Measurements from ENCODE around the gene LORICRIN. TPM values are rescaled to one million over a fixed set of nuclear protein-coding genes. Genes with fewer than 3 reads are reported as not detected.
"Not testable (repeated sequence)": the region's sequence is repeated elsewhere in the genome, so short reads cannot be mapped to it uniquely, and the experiment has no call there.

LORICRIN gene, protein sequence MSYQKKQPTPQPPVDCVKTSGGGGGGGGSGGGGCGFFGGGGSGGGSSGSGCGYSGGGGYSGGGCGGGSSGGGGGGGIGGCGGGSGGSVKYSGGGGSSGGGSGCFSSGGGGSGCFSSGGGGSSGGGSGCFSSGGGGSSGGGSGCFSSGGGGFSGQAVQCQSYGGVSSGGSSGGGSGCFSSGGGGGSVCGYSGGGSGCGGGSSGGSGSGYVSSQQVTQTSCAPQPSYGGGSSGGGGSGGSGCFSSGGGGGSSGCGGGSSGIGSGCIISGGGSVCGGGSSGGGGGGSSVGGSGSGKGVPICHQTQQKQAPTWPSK
- total RNA-seq: not detected in 2 replicates

DNA sequence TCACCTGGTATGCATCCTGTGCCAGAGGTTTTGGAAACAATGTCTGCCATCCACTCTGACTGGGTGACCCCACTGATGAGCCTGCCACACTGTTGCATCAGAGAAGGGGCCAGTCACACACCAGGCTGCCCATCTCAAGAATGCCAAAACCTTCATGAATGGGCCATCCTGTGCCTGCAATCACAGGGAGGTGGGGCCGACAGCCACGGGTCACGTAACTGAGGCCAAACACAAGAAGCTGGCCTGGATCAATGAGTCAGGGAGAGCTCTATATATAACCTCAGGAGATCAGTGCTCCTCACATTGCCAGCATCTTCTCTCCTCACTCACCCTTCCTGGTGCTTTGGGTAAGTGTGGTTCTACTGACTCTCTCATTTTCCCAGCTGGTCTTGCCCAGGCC lies at the start of gene LORICRIN:
Gene LORICRIN (plus strand): TSS at position 301 of the 400 bp plus-strand sequence. CDS start 1,263 bp downstream, outside the sequence.
- DNase-seq (ENCODE audit: low read depth, low spot score): no peak

DNA sequence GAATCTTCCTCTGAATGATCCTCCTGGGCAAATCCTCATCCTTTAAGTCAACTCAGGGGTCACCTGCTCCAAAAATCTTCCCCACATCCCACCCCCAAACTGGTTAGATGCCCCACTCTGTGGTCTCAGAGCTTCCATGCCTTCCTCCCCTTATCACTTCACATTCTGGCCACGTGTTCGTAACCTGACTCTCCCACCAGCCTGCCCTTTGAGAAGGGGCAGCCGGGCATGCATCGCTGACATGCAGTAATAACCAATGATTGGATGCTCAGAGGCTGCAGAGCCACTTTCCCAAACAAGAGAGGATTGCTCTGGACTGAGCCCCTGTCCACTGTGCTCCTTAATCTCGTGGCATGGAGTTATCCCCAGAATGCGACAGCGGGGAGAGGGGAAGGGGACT lies 49.3 kb upstream of the LORICRIN start:
- DNase-seq (ENCODE audit: low read depth, low spot score): no peak

DNA sequence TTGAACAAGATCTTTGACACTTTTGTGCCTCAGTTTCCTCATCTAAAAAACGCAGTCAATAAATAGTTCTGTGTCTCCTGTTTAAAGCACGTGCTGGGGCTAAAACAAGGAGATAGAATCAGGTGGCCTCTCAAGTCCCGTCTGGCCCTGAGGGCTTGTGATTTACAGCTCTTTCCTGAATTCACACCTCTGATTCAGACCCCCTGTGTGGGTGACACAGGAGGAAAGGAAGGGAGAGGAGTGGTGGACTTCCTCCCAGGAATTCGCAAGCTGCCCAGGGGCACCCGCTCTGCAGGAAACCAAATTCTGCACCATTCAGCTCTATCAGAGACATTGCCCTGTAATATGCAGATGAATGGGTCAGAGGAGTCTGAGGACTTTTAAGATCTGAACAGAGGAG lies 47.3 kb upstream of the LORICRIN start:
- DNase-seq (ENCODE audit: low read depth, low spot score): no peak

DNA sequence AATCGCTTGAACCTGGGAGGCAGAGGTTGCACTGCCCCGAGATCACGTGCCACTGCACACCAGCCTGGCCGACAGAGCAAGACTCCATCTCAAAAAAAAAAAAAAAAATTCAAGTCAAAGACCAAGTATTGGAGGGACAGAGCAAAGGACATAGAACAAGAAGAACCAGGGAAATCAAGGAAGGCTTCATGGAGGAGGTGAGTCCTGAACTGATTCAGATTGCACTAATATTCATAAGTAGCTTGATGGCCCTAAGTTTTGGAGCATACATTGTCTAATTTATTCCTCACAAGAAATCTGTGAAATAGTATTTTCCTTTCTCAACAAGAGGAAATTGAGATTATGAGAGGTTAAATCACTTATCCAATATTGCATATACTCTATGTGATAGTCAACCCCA lies 46.0 kb upstream of the LORICRIN start:
- no peak for DNase-seq (ENCODE audit: low read depth, low spot score)

DNA sequence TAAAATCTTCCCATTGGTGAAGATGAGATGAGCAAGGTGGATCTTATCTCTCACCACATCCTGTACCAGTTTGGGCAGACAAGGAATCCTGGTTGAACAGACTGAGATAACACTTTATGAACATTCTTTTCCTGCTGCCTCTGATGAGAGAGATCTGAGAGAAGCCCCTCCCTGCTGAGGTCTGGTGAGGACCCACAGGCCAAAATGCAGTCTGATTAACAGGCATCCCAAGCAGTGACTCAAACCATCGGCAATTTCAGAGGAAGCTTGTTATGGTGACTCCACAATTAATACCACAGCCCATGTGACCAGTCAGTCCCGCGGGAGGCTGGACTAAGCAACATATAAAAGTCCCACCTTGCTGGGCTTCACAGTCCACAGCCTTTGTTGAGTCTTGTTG lies 42.3 kb upstream of the LORICRIN start, which contains the start of gene PRR9:
Gene PRR9 (plus strand): TSS at position 373 of the 400 bp plus-strand sequence. CDS start 561 bp downstream, outside the sequence.
- no peak for DNase-seq (ENCODE audit: low read depth, low spot score)

DNA sequence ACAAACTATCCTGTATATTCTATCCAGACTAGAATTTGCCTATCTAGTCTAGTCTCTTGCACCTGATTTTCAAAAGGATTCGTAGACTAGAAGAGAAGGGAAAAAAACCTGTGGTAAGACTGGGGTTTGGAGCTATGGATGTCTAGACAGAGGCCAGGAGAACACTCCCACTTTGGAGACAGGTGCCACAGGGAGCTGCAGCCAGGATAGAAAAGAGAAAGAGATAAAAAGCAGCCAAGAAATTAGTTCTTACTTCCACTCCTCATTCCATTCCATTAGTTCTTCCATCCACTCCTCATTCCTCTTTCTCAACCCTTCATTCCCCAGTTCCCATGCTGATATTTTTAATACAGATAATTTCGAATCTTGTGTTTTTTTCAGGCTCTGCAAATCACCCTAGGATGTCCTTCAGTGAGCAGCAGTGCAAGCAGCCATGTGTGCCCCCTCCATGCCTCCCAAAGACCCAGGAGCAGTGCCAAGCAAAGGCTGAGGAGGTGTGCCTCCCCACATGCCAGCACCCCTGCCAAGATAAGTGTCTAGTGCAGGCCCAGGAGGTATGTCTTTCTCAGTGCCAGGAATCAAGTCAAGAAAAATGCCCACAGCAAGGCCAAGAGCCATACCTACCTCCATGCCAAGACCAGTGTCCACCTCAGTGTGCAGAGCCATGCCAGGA lies 41.6 kb upstream of the LORICRIN start:
- no peak for DNase-seq (ENCODE audit: low read depth, low spot score)

DNA sequence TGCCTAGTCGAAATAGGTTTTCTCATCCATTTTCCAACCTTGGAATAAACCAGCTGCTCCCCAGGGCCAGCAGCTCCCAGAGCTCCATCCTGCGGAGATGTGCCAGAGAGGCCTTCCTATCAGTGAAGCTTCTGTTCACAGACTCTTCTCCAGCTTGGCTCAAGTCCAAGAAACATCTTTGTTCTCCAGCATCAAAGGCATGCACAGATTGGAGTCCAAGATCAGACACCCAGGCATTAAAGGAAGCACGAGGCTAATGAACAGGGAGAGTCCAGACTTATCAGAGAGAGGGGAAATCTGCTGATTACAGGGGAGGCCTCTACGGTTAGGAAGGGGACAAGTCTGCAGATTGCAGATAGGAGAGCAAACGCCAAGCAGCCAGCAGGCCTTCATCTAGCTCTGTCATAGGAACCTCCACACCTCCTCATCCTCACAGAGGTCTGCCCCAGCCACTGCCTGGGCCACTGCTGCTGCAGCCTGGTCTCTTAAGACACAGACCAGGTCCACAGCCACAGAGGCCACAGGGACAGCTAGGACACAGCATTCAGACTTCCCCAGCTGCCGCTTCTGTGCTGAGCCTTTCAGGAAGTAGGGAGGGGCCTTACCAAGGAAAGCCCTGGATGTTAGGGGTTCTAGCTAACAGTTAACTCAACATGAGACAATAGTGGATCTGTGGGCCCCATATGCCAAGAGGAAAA lies 38.7 kb upstream of the LORICRIN start:
- DNase-seq (ENCODE audit: low read depth, low spot score): no peak

GRCh38 chr1:153223040-153223891 lies 36.2 kb upstream of the LORICRIN start:
- peak; percentile 4 for DNase-seq (ENCODE audit: low read depth, low spot score)

GRCh38 chr1:153227810-153228209 lies 31.7 kb upstream of the LORICRIN start:
- no peak for DNase-seq (ENCODE audit: low read depth, low spot score)

DNA sequence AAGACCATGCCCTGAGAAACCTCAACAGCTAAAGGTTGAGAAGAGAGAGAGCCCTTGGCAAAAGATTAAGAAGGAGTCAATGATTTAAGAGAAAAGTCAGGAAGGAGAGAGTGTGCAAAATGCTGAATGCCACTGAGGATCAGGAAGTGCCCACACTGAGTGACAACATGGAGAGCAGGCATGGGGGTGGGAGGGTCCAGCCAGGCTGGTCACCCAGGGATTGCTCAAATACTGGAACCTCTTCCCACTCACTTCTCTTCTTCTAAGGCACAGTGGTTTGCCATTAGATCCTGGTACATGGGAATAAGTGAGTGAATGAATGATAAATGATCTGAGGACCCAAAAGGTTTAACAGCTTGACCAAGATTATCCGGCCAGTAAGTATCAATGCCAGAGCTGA lies 31.0 kb upstream of the LORICRIN start:
- no peak for DNase-seq (ENCODE audit: low read depth, low spot score)

DNA sequence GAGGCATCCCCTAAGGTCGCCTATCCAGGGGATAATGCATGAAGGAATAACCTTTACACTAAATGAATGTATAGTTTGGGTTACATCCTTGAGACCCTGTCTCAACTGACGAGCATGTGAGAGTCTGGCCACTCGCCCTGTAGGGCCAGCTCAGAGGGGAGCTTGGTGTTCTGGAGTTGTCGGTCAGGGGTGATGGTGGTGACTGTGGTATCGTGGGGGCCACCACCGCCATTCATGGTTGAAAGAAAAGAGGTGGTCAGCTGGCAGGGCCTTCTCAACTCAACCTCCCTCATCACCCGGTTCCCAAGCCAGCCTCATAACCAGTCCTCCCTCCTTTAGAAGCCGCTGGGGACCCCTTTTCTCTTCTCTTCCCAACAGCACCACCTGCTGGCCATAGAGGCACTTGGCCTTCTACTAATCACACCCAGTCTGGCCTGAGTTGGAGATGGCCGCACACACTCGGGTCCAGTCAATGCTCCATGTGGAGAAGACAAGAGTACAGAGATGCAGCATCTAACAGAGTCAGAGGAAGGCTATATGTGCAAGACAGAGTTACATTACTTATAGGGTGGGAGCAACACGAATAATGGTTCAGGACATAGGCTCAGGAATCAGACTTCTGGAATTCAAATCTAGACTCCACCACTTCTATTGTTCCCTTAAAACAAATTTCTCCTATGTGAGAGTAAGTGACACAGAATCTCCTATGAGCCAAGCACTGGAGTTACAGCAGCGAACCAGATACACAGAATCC lies 30.2 kb upstream of the LORICRIN start:
- DNase-seq (ENCODE audit: low read depth, low spot score): not testable (repeated sequence)

DNA sequence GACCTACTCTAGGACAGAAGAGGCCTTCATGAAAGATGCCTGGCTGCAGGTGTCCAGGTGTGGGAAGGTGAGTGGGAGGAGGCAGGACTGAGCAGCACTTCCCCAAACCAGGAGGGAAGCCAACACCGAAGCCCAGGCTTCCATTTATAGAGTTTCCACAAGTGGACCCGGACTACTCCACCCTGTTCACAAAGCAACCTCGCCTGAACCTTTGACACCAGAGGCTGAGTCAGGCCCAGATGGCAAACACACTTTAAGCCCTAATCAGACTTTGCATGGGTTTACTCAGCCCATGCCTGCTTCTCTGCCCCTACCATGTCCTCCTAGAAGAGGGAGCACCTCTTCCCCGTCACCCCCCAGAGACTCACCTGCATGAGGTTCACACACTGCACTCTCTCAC lies 28.1 kb upstream of the LORICRIN start:
- no peak for DNase-seq (ENCODE audit: low read depth, low spot score)

GRCh38 chr1:153231785-153232184 lies 27.7 kb upstream of the LORICRIN start:
- no peak for DNase-seq (ENCODE audit: low read depth, low spot score)

GRCh38 chr1:153232553-153232952 lies 26.9 kb upstream of the LORICRIN start:
- DNase-seq (ENCODE audit: low read depth, low spot score): no peak

- DNase-seq (ENCODE audit: low read depth, low spot score): no peak
Measured at GRCh38 chr1:153233448-153233847, 26.0 kb upstream of the LORICRIN start.

GRCh38 chr1:153238527-153238926 lies 21.0 kb upstream of the LORICRIN start:
- DNase-seq (ENCODE audit: low read depth, low spot score): no peak

- DNase-seq (ENCODE audit: low read depth, low spot score): no peak
Measured at GRCh38 chr1:153242160-153242559, 17.3 kb upstream of the LORICRIN start.

DNA sequence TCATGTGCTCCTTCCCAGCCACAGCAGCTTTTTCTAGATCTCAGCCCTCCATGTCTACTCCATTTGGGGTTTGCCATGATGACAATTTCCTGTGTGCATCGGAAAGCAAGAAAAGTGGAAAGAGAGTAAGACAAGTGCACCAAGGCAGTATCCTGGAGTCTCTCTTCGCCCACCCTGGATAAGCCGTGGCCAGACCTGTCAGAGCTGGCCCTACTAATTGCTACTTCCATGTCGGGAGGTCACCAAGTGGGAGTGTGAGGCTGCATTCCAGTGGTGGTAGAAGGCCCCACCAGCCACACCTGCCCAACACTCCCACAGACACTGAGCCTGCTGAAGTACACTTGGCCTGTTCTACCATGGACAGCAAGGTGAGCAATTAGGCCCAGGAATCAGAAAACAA lies 14.0 kb upstream of the LORICRIN start:
- no peak for DNase-seq (ENCODE audit: low read depth, low spot score)

DNA sequence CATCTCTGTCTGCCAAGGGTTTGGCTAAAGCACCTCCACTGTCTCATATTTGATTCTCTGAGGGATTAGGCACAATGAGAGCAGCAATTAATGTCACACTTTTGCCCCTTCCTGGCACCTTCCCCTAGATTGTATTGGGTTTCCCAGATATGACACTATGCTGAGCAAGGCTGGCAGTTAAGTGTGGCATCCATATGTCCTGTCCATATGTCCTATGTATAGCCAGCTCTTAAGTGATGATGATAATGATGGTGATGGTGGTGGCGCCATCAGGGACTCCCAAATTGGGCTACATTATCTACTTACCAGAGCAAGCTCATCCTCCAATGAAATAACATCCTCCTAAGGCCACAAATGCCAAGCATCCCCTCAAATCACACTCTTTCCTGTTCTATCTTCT lies 13.5 kb upstream of the LORICRIN start:
- DNase-seq (ENCODE audit: low read depth, low spot score): no peak

GRCh38 chr1:153246825-153247224 lies 12.7 kb upstream of the LORICRIN start:
- DNase-seq (ENCODE audit: low read depth, low spot score): no peak

All from pulmonary artery endothelial cell (primary cell).